ENCODE measurements around the gene AP1S3. TPM values are rescaled to one million over a fixed set of nuclear protein-coding genes. Genes with fewer than 3 reads are reported as not detected.

The AP1S3 gene
- total RNA-seq, 2 experiments from 2014 or later: 10.7 to 12.8 TPM

DNA sequence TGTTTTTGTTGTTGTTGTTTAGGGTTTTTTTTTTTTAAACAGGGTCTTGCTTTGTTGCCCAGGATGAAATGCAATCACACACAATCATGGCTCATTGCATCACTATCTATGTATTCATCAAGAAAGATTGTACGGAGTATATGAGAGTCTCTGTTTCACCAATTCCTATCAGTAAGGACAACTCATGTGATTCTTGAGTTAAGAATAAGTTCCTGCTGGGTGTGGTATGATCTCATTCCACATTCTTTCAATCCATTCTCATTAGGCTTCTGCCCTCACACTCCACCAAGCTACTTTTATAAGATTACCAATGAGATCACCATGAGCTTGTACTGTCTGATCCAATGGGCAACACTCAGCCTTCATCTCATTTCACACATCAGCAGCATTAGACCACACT is 9.1 kb upstream of the AP1S3 start:
- no peak overlapping the region for H3K27ac Mint-ChIP-seq

DNA sequence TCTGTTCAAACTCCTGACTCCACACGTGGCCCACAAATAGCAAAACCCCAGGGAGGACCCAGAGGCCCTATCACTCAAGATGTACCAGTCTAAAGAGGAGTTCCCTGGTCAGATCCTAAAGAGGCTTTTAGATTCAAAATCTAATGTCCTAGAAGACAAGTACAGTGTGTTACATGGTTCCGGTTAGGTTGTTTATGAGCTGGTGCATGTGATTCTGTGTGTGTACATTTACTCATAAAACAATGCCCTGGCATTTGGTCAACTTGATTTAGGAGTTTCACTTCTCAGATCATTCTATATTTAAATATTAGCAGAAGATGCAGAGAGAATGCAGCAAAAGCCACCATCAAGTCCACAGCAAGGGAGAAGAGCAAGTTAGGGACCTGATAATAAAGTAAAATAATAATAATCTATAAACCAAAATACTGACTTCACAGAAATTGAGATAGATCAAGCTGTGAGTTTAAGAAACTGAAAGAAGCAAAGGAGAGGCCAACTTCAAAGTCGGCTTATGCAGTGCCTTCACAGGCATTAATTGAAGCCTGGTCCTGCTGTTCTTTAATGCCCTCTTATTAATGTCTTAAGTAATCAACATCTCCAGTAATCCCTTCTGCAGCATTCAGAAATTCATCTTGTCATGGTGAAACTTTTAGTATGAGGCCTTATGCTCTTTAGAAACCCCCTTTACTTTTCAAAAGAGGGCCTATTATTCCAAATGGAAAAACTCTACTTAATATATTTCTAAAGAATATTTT is 4.2 kb upstream of the AP1S3 start:
- Mint-ChIP-seq H3K9me3 (no peaks in the 10 kb centered on the region), H3K27me3 (ENCODE audit: low read depth) (no peaks in the 10 kb centered on the region), H3K27ac (no peak overlapping the region), H3K36me3 (ENCODE audit: low read depth) (no peaks in the 10 kb centered on the region), H3K4me3 (no peak overlapping the region), H3K4me1 (ENCODE audit: low read depth) (peaks cover 4% of the 10 kb centered on the region)
- intact Hi-C loops (cut with micrococcal nuclease): no loop called here
- CTCF ChIA-PET: interaction anchor here (2.1 kb wide), 1 partner anchor 24 kb away, joined by 6 read pairs; no protein-coding TSS in a partner anchor
- DNase-seq: no peak

More for the DNA sequence above, 9.1 kb upstream of the AP1S3 start:
- H3K36me3 Mint-ChIP-seq (ENCODE audit: low read depth): peaks cover 17% of the 10 kb centered on the region
- CTCF ChIA-PET: no interaction called here
- intact Hi-C loops (cut with micrococcal nuclease): no loop called here
- DNase-seq: no peak
- H3K4me3 Mint-ChIP-seq: no peak overlapping the region
- H3K9me3 Mint-ChIP-seq: peaks cover 12% of the 10 kb centered on the region
- H3K4me1 Mint-ChIP-seq (ENCODE audit: low read depth): peaks cover 7% of the 10 kb centered on the region
- H3K27me3 Mint-ChIP-seq (ENCODE audit: low read depth): no peaks in the 10 kb centered on the region

DNA sequence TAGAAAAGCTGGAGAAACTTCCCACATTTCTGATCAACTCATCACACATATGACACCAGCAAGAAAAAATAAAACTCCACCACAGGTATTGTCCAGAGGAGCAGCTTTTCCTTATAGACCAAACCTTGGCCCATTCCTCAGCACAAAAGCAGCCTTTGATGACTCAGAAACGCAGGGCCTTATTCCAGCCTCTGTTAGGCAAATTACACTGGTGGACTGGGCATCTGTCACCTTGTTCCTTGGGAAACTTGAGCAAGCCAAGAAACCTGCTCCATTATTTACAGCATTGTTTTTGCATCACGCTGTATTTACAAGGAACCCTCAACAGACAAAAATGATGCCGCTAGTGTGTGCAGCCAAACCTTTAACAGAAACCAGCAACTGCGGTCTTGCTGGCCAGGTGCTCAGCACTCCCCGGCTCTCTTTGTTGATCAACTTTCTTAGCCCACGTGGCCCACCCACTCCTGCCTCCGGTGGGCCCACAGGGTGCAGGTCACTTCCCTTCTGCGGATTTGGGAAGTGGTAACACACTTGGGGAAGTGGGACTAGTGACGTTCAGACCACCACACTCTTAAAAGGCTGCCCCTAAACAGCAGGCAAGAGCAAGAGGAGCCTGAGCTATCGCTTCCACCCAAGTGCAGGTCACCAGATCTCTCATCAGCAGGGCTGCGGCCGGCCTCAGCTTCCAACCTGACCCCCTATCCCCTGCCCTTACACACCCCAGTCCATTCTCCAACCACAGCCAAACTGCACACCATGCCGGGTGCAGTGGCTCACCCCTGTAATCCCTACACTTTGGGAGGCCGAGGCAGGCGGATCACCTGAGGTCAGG is 1.5 kb downstream of the AP1S3 start:
- intact Hi-C loops (cut with micrococcal nuclease): loop anchor here (2.0 to 5.0 kb wide), 2 partner anchors 105 to 191 kb away; no protein-coding TSS in a partner anchor
- H3K27ac Mint-ChIP-seq: no peak overlapping the region
- CTCF ChIA-PET: interaction anchor here (0.7 kb wide), 1 partner anchor 117 kb away, joined by 3 read pairs; no protein-coding TSS in a partner anchor
- peak overlapping the region; percentile 97 for H3K4me3 Mint-ChIP-seq
- no peak for DNase-seq
- peaks cover 13% of the 10 kb centered on the region for H3K4me1 Mint-ChIP-seq (ENCODE audit: low read depth)
- peaks cover 2% of the 10 kb centered on the region for H3K27me3 Mint-ChIP-seq (ENCODE audit: low read depth)
- peaks cover 2% of the 10 kb centered on the region for H3K36me3 Mint-ChIP-seq (ENCODE audit: low read depth)
- no peaks in the 10 kb centered on the region for H3K9me3 Mint-ChIP-seq

DNA sequence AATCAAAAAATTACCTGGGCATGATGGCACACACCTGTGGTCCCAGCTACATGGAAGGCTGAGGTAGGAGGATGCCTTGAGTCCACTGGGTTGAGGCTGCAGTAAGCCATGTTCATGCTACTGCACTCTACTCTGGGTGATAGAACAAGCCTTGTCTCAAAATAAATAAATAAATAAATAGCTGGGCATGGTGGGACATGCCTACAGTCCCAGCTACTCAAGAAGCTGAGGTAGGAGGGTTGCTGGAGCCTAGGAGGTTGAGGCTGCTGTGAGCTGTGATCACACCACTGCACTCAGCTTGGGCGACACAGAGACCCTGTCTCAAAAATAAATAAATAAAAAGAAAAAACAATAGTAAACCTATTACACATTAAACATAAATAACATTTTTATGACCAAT is 3.0 kb downstream of the AP1S3 start:
- Mint-ChIP-seq H3K27me3 (ENCODE audit: low read depth) (peaks cover 2% of the 10 kb centered on the region), H3K9me3 (no peaks in the 10 kb centered on the region), H3K36me3 (ENCODE audit: low read depth) (peaks cover 2% of the 10 kb centered on the region), H3K4me1 (ENCODE audit: low read depth) (peaks cover 13% of the 10 kb centered on the region), H3K27ac (no peak overlapping the region), H3K4me3 (no peak overlapping the region)
- intact Hi-C loops (cut with micrococcal nuclease): no loop called here
- no peak for DNase-seq
- CTCF ChIA-PET: no interaction called here

DNA sequence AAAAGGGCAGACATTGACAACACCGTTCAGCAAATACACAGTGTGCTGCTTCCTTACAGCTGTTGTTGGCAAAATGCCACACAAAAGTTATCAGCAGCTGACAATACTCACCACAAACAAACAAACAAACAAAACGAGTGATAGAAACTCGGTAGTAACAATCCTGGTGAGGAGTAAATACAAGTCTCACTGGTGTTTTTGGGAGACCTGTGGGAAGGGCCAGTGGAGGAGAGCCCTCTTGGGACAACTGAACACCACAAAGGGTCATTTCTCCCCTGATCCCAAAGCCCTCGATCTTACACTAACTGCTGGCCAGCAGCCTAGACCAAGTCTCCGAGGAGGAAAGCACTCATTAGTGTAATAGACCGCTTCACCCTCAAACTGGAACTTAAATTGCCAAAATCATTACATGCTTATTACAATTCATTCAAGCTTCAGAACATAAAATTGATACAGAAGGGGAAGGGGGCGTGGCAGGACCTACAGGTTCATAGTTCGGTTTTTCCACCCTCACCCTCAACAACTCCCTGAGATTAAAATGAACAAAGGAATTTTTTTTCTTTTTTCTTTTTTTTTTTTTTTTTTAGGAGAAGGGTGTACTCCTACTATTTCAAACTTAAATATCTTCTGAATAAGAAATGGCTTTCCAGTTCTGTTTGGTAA is 5.0 kb downstream of the AP1S3 start:
- Mint-ChIP-seq H3K4me3 (no peak overlapping the region), H3K27ac (no peak overlapping the region), H3K9me3 (no peaks in the 10 kb centered on the region), H3K4me1 (ENCODE audit: low read depth) (peaks cover 13% of the 10 kb centered on the region), H3K36me3 (ENCODE audit: low read depth) (peaks cover 2% of the 10 kb centered on the region), H3K27me3 (ENCODE audit: low read depth) (peaks cover 2% of the 10 kb centered on the region)
- DNase-seq: no peak
- intact Hi-C loops (cut with micrococcal nuclease): no loop called here
- CTCF ChIA-PET: interaction anchor here (0.7 kb wide), 1 partner anchor 99 kb away, joined by 3 read pairs; no protein-coding TSS in a partner anchor

DNA sequence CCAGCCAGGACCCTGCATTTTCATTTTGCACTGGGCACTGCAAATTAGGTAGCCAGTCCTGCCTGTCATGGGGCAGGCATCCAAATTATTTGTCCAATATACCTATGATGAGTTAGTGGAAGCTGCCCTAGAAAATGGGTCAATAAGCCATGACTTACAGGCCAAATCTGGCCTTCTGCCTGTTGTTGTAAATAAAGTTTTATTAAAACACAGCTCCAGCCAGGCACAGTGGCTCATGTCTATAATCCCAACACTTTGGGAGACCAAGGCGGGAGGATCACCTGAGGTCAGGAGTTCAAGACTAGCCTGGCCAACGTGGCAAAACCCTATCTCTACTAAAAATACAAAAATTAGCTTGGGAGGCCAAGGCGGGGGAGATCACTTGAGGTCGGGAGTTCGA is 8.3 kb downstream of the AP1S3 start:
- no peaks in the 10 kb centered on the region for H3K27me3 Mint-ChIP-seq (ENCODE audit: low read depth)
- H3K4me3 Mint-ChIP-seq: no peak overlapping the region
- CTCF ChIA-PET: interaction anchor here (0.9 kb wide), 1 partner anchor 19 kb away, joined by 4 read pairs; no protein-coding TSS in a partner anchor
- H3K4me1 Mint-ChIP-seq (ENCODE audit: low read depth): peaks cover 3% of the 10 kb centered on the region
- H3K9me3 Mint-ChIP-seq: no peaks in the 10 kb centered on the region
- intact Hi-C loops (cut with micrococcal nuclease): no loop called here
- DNase-seq: no peak
- H3K27ac Mint-ChIP-seq: no peak overlapping the region
- H3K36me3 Mint-ChIP-seq (ENCODE audit: low read depth): peaks cover 4% of the 10 kb centered on the region

DNA sequence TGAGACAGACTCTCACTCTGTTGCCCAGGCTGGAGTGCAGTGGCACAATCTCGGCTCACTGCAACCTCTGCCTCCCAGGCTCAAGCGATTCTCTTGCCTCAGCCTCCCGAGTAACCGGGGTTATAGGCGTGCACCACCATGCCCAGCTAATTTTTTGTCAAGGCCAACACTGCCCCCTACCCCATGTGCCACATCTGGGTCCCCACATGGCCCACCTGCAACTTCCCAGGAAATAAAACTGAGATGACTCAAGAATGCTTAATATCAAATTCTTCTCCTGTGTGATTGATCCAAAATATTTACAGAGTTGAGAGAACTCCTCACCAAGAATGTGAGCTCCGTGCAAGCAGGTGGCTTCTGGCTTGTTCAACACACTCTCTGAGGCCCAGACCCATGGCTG is 9.1 kb downstream of the AP1S3 start:
- peaks cover 3% of the 10 kb centered on the region for H3K36me3 Mint-ChIP-seq (ENCODE audit: low read depth)
- no peak overlapping the region for H3K27ac Mint-ChIP-seq
- peaks cover 3% of the 10 kb centered on the region for H3K4me1 Mint-ChIP-seq (ENCODE audit: low read depth)
- no peaks in the 10 kb centered on the region for H3K27me3 Mint-ChIP-seq (ENCODE audit: low read depth)
- H3K9me3 Mint-ChIP-seq: no peaks in the 10 kb centered on the region
- CTCF ChIA-PET: no interaction called here
- DNase-seq: no peak
- intact Hi-C loops (cut with micrococcal nuclease): no loop called here
- H3K4me3 Mint-ChIP-seq: no peak overlapping the region

DNA sequence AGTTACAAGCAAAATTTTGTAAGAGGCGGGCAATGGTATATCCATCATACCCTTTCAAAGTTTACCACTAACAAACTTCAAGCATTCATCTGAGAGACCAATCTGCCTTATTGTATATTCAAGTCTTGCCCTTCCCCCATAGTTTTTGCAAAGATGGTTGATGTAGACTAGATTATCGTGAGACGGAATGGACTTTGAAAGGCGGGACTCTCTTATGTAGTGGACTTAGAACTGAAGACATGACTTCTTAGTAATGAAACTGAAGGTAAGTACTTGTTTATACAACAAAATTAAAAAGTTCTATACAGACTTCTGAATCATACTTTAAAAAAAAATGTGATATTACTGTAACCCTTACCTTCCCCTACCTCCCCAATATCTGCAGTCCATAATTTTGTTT is 10.4 kb downstream of the AP1S3 start:
- intact Hi-C loops (cut with micrococcal nuclease): no loop called here
- Mint-ChIP-seq H3K36me3 (ENCODE audit: low read depth) (peaks cover 3% of the 10 kb centered on the region), H3K27me3 (ENCODE audit: low read depth) (no peaks in the 10 kb centered on the region), H3K4me3 (no peak overlapping the region), H3K27ac (no peak overlapping the region), H3K4me1 (ENCODE audit: low read depth) (peaks cover 3% of the 10 kb centered on the region), H3K9me3 (no peaks in the 10 kb centered on the region)
- DNase-seq: no peak
- CTCF ChIA-PET: no interaction called here

DNA sequence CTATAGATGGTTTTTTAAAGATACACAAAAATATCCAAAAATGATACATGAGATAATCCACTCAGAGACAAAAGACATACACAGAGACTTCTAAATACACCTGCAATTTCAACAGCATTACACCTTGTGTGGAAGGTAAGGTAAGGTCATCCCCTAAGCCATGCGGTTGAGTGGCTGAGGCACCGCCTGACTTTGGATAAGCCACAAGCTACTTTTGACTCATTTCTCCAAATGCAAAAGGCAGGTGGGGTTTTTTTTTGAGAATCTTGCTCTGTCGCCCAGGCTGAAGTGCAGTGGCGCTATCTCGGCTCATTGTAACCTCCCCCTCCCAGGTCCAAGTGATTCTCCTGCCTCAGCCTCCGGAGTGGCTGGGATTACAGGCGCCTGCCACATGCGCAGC is 13.1 kb downstream of the AP1S3 start:
- CTCF ChIA-PET: interaction anchor here (1.6 kb wide), 1 partner anchor 146 kb away, joined by 4 read pairs; no protein-coding TSS in a partner anchor

DNA sequence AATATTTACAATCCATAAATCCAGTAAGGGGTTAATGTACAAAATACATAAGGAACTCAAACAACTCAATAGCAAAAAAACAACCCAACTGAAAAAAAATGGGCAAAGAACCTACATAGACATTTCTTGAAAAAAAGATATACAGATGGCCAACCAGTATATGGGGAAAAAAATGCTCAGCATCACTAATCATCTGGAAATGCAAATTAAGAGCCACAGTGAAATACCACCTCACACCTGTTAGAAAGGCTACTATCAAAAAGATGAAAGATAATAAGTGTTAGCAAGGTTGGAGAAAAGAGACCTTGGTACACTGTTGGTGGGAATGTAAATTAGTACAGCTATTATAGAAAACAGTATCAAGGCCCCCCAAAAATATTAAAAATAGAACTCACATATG is 14.6 kb downstream of the AP1S3 start:
- peaks cover 7% of the 10 kb centered on the region for H3K4me1 Mint-ChIP-seq (ENCODE audit: low read depth)
- no peaks in the 10 kb centered on the region for H3K27me3 Mint-ChIP-seq (ENCODE audit: low read depth)
- no peak for DNase-seq
- no peak overlapping the region for H3K27ac Mint-ChIP-seq
- intact Hi-C loops (cut with micrococcal nuclease): no loop called here
- peaks cover 3% of the 10 kb centered on the region for H3K36me3 Mint-ChIP-seq (ENCODE audit: low read depth)
- CTCF ChIA-PET: interaction anchor here (1.6 kb wide), 1 partner anchor 148 kb away, joined by 4 read pairs; no protein-coding TSS in a partner anchor
- H3K9me3 Mint-ChIP-seq: no peaks in the 10 kb centered on the region
- no peak overlapping the region for H3K4me3 Mint-ChIP-seq

More for the DNA sequence above, 13.1 kb downstream of the AP1S3 start:
- Mint-ChIP-seq H3K4me1 (ENCODE audit: low read depth) (peaks cover 3% of the 10 kb centered on the region), H3K27ac (no peak overlapping the region), H3K36me3 (ENCODE audit: low read depth) (peaks cover 3% of the 10 kb centered on the region), H3K4me3 (no peak overlapping the region), H3K9me3 (no peaks in the 10 kb centered on the region), H3K27me3 (ENCODE audit: low read depth) (no peaks in the 10 kb centered on the region)
- no peak for DNase-seq
- intact Hi-C loops (cut with micrococcal nuclease): no loop called here

DNA sequence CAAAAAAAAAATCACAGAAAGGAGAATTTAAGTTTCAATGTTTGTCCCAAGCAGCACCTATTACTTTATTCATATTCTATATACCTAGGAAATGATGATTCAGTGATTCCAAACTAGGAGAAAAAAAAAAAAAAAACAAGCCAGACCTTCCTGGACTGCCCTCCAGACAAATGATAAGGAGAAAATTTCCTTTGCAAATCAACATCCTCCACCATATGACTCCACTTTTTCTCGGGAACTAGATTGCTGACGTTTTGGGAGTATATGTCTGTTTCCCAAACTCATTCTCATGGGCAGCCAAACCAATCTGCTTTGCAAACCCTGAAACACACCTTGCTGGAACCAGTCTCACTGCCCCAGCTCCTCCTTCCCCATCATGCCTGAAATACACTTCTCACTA is 16.8 kb downstream of the AP1S3 start:
- Mint-ChIP-seq H3K4me3 (no peak overlapping the region), H3K9me3 (no peaks in the 10 kb centered on the region), H3K27ac (no peak overlapping the region), H3K36me3 (ENCODE audit: low read depth) (peaks cover 3% of the 10 kb centered on the region), H3K27me3 (ENCODE audit: low read depth) (no peaks in the 10 kb centered on the region), H3K4me1 (ENCODE audit: low read depth) (peaks cover 6% of the 10 kb centered on the region)
- DNase-seq: no peak
- CTCF ChIA-PET: no interaction called here
- intact Hi-C loops (cut with micrococcal nuclease): no loop called here

DNA sequence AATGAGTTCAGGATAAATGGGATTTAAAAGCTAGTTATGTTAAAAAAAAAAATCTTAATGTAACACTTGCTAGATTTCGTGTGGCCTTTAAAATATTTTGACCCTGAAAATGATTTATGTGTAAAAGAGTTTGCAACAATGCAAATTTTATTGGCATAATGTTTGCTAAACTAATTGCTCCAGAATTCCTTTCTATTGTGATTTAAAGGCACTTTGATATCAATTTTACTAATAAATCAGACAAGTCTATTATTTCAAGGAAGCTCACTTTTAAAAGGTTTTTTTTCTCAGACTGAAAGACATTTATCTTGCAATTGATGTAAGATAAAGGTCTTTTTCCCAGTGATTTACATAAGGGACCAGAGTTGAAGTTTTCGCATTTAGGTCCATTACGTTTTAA is 17.5 kb downstream of the AP1S3 start:
- no peaks in the 10 kb centered on the region for H3K27me3 Mint-ChIP-seq (ENCODE audit: low read depth)
- peaks cover 1% of the 10 kb centered on the region for H3K36me3 Mint-ChIP-seq (ENCODE audit: low read depth)
- no peak overlapping the region for H3K4me3 Mint-ChIP-seq
- no peak for DNase-seq
- intact Hi-C loops (cut with micrococcal nuclease): no loop called here
- no peaks in the 10 kb centered on the region for H3K9me3 Mint-ChIP-seq
- peaks cover 13% of the 10 kb centered on the region for H3K4me1 Mint-ChIP-seq (ENCODE audit: low read depth)
- CTCF ChIA-PET: no interaction called here
- H3K27ac Mint-ChIP-seq: no peak overlapping the region

Measured in activated naive CD4-positive, alpha-beta T cell treated with anti-CD3 and anti-CD28 coated beads for 36 hours (primary cell).